ENCODE data around the gene ANKRD13D.

The ANKRD13D gene

GRCh38 chr11:67273260-67273990, 15.7 kb upstream of the ANKRD13D start:
- DNase-seq (ENCODE audit: low spot score) = no peak

DNA sequence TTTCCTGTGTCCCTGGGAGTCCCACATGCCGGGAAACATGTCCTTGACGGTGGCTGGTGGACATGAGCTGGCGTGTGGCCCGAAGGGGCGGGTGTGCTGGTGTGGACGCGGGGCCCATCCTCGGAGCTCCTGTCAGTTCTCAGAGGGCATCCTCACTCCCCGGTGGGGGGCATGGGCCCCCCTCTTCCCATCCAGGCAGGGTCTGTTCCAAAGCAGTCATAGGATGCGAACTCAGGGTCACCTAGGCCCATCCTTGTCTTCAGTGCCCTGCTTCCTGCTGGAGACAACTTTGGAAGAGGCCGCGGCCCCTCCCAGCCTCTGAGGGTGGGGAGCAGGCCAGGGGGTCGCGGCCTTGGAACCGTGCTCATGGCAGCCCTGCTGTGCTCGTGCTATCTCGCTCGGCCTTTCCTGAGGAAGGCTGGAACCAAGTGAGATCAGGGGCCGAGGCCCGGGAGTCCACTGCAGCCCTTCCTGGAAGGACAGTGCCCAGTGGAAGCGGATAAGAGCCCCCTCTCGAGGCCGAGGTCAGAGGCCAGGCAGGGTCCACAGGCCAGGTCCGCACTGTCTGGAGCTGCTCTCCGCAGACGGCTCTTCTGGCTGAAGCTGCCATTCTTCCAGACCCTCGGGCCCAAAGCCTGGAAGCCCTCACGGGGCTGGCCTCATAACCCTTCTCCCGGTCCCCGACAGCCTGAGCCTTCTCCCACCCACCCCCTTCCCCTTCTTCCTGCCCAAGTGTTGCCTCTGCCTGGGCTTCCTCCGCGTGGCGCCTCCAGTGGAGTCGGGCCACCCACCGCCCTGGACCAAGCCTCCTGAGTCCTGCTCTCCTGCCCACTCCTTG, 14.1 kb upstream of the ANKRD13D start:
- no peak for DNase-seq (ENCODE audit: low spot score)

- DNase-seq (ENCODE audit: low spot score) = no peak
Observed at GRCh38 chr11:67275606-67276409, 13.3 kb upstream of the ANKRD13D start.

- DNase-seq (ENCODE audit: low spot score) = no peak
Observed at GRCh38 chr11:67276781-67277230, 12.3 kb upstream of the ANKRD13D start.

- DNase-seq (ENCODE audit: low spot score) = no peak
Observed at GRCh38 chr11:67277231-67277961, 11.7 kb upstream of the ANKRD13D start.

DNA sequence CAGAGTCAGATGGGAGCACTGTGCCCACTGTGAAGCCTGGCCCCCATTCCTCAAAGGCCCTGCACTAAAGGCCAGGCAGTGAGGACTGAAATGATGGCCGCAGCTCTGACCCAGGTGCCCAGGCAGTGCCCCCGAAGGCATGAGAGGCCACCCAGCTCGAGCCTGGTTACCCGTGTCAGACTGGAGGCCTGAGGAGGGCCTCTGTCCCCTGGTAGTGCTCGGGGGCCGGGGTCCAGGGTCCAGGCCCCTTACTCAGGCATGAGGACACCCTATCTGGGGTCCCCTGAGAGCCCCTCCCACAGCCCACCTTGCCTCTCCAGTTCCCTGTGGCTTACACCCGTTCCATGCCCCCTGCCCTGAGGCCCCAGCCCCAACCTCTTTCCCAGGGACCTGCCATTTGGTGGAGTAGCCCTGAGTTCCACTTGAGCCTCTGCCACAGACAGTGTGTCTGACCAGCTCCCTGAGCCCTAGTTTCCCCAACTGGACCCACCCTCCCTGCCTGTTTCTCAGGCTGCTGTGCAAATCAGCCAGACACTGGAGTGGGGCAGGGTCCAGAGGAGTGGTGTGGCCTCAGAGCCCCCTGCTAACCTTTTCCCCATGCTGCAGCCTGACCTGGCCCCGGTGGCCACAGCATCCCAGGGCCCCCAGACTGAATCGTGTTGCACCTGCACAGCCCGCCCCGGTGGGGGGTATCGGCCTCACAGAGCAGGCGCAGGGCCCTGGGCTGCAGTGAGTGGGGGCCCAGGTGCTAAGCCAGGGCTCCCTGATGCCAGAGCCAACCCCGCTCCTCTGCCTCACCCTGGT, 10.8 kb upstream of the ANKRD13D start:
- no peak for DNase-seq (ENCODE audit: low spot score)

DNA sequence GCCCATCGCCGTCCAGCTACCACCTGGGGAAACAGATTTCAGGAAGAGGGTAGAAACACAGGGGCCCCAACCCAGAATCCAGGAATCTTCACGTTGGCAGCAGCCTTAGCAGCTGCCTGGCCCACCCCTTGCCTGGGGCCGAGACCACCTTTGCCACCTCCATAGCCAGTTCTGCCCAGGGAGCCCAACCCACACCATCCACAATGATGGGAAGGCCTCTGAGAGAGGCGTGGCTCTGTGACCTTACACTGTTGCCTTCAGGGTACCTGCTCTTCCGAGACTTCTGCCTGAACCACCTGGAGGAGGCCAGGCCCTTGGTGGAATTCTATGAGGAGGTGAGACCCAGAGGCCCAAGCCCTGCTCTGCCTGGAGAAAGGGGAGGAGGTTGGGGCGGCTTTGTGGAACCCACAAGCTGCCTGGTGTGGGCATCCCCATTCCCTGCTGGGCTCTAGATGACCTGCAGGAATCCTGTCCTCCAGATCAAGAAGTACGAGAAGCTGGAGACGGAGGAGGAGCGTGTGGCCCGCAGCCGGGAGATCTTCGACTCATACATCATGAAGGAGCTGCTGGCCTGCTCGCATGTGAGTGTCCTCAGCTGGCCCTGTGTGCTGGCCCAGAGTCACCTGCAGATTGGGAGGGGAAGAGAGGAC, 10.0 kb upstream of the ANKRD13D start:
- no peak for DNase-seq (ENCODE audit: low spot score)

DNA sequence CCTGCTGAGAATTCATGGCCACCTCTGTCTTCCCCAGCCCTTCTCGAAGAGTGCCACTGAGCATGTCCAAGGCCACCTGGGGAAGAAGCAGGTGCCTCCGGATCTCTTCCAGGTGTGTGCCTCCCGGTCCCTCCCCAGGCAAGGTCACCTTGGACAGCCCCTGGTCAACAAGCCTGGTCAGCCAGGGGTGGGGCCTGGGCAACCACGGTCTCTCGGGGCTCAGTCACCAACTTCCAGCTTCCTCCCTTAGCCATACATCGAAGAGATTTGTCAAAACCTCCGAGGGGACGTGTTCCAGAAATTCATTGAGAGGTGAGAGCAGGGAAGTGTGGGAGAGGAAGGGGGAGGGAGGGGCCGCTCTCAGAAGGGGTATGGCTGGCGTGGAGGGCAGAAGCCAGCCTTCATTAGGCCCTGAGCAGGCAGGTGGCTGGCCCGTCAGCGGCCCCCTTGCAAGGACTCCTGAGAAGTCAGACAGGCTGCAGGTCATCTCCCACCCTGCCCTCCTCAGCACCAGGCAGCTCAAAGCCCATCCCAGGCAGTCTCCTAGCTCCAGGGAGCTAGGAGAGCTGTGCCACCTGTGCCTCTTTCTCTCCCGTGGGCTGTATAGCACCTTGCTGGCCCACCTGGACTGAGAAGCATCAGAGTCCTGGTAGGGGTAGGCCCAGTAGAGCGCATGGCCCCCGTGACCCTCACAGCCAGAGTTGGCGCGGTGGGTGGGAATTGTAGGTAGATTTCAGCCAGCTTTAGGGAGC, 9.3 kb upstream of the ANKRD13D start:
- no peak for DNase-seq (ENCODE audit: low spot score)

DNA sequence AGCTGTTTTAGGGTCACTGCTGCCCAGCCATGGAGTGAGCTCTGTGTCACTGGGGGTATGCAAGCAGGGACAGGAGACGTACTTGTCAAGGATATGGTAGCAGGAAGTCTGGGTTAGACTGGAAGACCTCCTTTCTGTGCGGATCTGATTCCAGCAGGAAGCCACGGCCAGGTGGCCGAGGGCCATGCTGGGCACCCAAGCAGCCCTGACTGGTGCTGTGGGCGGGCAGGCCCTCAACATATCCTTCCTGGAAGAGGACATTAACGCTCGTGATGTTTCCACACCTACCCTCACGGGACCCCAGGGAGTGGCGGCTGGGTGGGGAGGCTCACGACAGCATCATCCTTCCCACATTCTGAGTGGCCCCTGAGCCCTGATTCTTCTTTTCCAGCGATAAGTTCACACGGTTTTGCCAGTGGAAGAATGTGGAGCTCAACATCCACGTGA, 8.7 kb upstream of the ANKRD13D start:
- DNase-seq (ENCODE audit: low spot score) = no peak

DNA sequence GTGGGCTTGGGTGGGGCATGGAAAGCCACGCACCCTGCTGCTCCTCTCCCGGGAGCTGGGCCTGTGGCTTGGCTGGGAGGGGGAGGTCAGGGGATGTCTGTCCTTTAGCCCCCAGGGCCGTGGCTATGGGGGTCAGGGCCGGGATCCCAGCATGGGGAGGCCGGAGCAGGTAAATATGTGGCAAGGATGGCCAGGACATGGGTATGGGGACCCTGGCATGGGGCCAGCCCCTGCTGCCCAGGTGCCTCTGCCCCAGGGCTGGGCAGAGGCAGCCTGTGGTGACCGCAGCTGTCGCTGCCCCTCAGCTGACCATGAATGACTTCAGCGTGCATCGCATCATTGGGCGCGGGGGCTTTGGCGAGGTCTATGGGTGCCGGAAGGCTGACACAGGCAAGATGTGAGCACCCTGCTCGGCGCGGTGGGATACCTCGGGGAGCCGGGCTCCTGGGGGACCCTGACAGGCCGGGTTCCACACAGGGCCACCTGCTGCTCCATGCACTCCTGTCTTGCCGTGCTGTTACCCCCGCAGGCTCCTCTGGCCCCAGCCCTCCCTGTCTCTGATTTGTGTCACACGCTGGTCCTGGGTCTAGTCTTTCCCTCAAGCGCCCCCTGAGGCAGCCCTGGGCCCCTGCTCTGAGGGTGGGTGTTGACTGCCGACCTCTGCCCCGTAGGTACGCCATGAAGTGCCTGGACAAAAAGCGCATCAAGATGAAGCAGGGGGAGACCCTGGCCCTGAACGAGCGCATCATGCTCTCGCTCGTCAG, 8.1 kb upstream of the ANKRD13D start:
- DNase-seq (ENCODE audit: low spot score) = no peak

- DNase-seq (ENCODE audit: low spot score) = no peak
Observed at GRCh38 chr11:67281552-67282150, 7.5 kb upstream of the ANKRD13D start.

DNA sequence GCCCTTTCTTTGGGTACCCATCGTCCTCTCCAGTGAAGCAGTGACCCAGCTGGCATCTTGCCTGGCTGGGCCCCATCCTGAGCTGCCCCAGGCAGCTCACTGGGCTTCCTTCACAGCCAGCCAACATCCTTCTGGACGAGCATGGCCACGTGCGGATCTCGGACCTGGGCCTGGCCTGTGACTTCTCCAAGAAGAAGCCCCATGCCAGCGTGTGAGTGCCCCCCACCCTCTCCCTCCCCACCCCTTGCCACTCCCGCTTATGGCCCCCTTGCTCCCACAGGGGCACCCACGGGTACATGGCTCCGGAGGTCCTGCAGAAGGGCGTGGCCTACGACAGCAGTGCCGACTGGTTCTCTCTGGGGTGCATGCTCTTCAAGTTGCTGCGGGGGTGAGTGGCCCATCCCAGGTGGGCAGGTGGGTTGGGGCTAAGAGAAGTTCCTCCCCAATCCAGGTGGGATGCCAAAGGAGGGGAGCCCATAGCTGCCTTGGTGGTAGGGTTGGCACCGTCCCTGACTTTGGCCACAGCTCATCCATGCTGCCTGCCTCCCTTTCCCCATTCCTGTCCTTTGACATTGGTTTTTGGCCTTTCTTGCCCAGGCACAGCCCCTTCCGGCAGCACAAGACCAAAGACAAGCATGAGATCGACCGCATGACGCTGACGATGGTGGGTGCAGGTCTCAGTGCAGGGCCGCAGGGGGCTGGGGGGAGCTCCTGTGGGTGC, 6.8 kb upstream of the ANKRD13D start:
- no peak for DNase-seq (ENCODE audit: low spot score)

DNA sequence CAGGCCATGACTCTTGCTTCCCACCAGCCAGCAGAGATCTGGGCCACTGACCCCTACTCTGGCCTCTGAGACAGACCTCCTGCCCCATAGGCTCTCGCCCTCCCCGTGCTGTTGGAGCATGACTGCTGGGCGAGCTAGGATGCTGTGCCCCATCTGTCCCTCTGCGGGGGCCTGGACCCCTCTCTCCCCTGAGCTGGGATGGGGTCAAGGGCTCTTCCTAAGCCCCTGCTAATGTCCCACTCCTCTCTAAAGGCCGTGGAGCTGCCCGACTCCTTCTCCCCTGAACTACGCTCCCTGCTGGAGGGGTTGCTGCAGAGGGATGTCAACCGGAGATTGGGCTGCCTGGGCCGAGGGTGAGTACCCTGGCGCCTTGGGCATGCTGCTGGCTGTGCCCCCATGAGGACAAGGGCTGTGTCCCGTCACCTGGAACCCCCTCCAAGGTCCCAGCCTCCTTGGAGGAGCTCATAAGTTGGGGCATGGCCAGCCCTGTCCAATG, 6.2 kb upstream of the ANKRD13D start:
- DNase-seq (ENCODE audit: low spot score) = no peak

DNA sequence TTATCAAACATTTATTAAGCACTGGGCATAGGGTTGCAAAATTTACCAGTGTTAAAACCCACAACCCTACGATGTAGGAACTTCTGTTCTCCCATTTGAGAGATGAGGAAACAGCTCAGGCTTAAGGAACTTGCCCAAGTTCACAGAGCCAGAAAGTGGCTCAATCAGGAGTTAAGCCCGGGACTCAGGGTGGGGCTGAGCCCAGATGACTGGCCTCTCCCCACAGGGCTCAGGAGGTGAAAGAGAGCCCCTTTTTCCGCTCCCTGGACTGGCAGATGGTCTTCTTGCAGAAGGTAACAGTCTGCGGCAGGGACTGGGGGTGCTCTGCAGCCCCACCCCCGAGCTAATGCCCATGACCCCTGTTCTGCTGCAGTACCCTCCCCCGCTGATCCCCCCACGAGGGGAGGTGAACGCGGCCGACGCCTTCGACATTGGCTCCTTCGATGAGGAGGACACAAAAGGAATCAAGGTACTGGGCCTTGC, 5.6 kb upstream of the ANKRD13D start:
- no peak for DNase-seq (ENCODE audit: low spot score)

- no peak for DNase-seq (ENCODE audit: low spot score)
Observed at GRCh38 chr11:67284811-67285540, 4.1 kb upstream of the ANKRD13D start.

All from LoVo (cell line).